Keratinocyte (primary cell): ENCODE data around the gene RERE. TPM values are rescaled to one million over a fixed set of nuclear protein-coding genes. Genes with fewer than 3 reads are reported as not detected.

Source experiments
- DNase-seq: peaks from one replicate; pipeline ENCODE4 v3.0.0-alpha.2; 2011; ENCODE audit warnings: low read depth, missing footprints, low spot score
- FAIRE-seq: peaks from 2 replicates; lab custom pipeline; 2011; peaks lifted over from hg19 to GRCh38; lab: Jason Lieb, UNC
- H2AFZ ChIP-seq: 2 replicates; pipeline ENCODE4 v1.6.0; 2012; ENCODE audit warnings: low read length, control low read depth, inconsistent platforms; ENCODE audit not compliant: control insufficient read depth
- H3K27ac ChIP-seq: 2 replicates; pipeline ENCODE4 v1.5.1; 2011; ENCODE audit warnings: low read length; ENCODE audit not compliant: control insufficient read depth, insufficient read depth
- H3K27me3 ChIP-seq: 3 replicates; pipeline ENCODE4 v1.6.0; 2011; ENCODE audit warnings: low read length; ENCODE audit not compliant: control insufficient read depth, insufficient read depth; ENCODE audit errors: extremely low read depth
- H3K36me3 ChIP-seq, 2 experiments: 2 replicates in 1 of 2; 3 replicates in 1 of 2; pipeline ENCODE4 v1.5.1; 2011; ENCODE audit warnings: low read length in 2 of 2, mild to moderate bottlenecking in 1 of 2; ENCODE audit not compliant: control insufficient read depth in 2 of 2, insufficient read depth in 2 of 2; ENCODE audit errors: extremely low read depth in 1 of 2
- H3K4me1 ChIP-seq: 3 replicates; pipeline ENCODE4 v1.5.1; 2011; ENCODE audit warnings: low read length; ENCODE audit not compliant: control insufficient read depth, insufficient read depth; ENCODE audit errors: extremely low read depth
- H3K4me2 ChIP-seq: 3 replicates; pipeline ENCODE4 v1.6.0; 2011; ENCODE audit warnings: low read depth, low read length; ENCODE audit not compliant: control insufficient read depth, insufficient read depth; ENCODE audit errors: extremely low read depth
- H3K4me3 ChIP-seq, 3 experiments: fragments of 200-600 bp in 1 of 3; sonication (generic) in 1 of 3; 2 replicates in 2 of 3; 3 replicates in 1 of 3; pipeline ENCODE4 v1.5.1; 2011 to 2016; ENCODE audit warnings: low read length in 3 of 3, mild to moderate bottlenecking in 3 of 3, control low read depth in 2 of 3, inconsistent platforms in 1 of 3, low read depth in 1 of 3, mixed read lengths in 1 of 3, mixed run types in 1 of 3, moderate library complexity in 1 of 3; ENCODE audit not compliant: control insufficient read depth in 2 of 3, insufficient read depth in 2 of 3; ENCODE audit errors: extremely low read depth in 1 of 3
- H3K79me2 ChIP-seq: 2 replicates; pipeline ENCODE4 v1.6.0; 2012; ENCODE audit warnings: low read length; ENCODE audit not compliant: control insufficient read depth, insufficient read depth
- H3K9ac ChIP-seq: 3 replicates; pipeline ENCODE4 v1.6.0; 2011; ENCODE audit warnings: low read length; ENCODE audit not compliant: control insufficient read depth, insufficient read depth; ENCODE audit errors: extremely low read depth
- H3K9me1 ChIP-seq: 3 replicates; pipeline ENCODE4 v1.6.0; 2011; ENCODE audit warnings: low read length; ENCODE audit not compliant: control insufficient read depth, insufficient read depth; ENCODE audit errors: extremely low read depth
- H3K9me3 ChIP-seq: 2 replicates; pipeline ENCODE4 v1.5.1; 2012; ENCODE audit warnings: low read depth, low read length; ENCODE audit not compliant: control insufficient read depth
- H4K20me1 ChIP-seq: 3 replicates; pipeline ENCODE4 v1.6.0; 2011; ENCODE audit warnings: low read length; ENCODE audit not compliant: control insufficient read depth, insufficient read depth; ENCODE audit errors: extremely low read depth
- EZH2 ChIP-seq: IDR thresholded peaks from one replicate; pipeline ENCODE4 v1.6.1; 2012; ENCODE audit warnings: inconsistent platforms, mild to moderate bottlenecking, low read length, moderate library complexity
- dilution Hi-C: fragments of 300-500 bp; cut with MboI; formaldehyde crosslinking; loops from one replicate; pipeline ENCODE4 v1.7.0; 2020; ENCODE audit warnings: low sequenced_read_pairs; ENCODE audit not compliant: extremely low pct_ligation_motif_present
- polyA plus RNA-seq, 5 experiments: library from polyadenylated mRNA; depleted of rRNA in 3 of 5; stranded (reverse) in 3 of 5; stranded (forward) in 1 of 5; unstranded in 1 of 5; fragments of >200 nt; gene quantifications; 1 replicate in 1 of 5; 2 replicates in 3 of 5; 3 replicates in 1 of 5; pipeline versions ENCODE4 v1.2.1 to v1.2.3, GENCODE V29; 2011 to 2012; ENCODE audit warnings: missing spikeins in 2 of 5, low read depth in 1 of 5, low replicate concordance in 1 of 5
- TF ChIP-seq, protein P1 (sequence below), 3 experiments: IDR thresholded peaks in 1 of 3; conservative IDR thresholded peaks in 1 of 3; optimal IDR thresholded peaks in 1 of 3; 2 replicates in 2 of 3; 3 replicates in 1 of 3; pipeline versions ENCODE3 to v1.5.1; 2011; ENCODE audit warnings: low read length in 3 of 3, mild to moderate bottlenecking in 3 of 3, moderate library complexity in 2 of 3, control low read depth in 1 of 3, inconsistent platforms in 1 of 3; ENCODE audit not compliant: insufficient read depth in 2 of 3; ENCODE audit errors: extremely low read depth in 1 of 3

Gene RERE
- polyA plus RNA-seq, 1 donor (not counting 4 experiments of a cell fraction or from before 2014, with no cell fraction given): 3.8 TPM

GRCh38 chr1:8678673-8679394 is 138.6 kb downstream of the RERE start:
- H3K9me3 ChIP-seq: no peaks in the 10 kb centered on the region
- dilution Hi-C loops: no loop called here
- H3K4me1 ChIP-seq: peaks cover 21% of the 10 kb centered on the region
- TF ChIP-seq, protein P1, sequence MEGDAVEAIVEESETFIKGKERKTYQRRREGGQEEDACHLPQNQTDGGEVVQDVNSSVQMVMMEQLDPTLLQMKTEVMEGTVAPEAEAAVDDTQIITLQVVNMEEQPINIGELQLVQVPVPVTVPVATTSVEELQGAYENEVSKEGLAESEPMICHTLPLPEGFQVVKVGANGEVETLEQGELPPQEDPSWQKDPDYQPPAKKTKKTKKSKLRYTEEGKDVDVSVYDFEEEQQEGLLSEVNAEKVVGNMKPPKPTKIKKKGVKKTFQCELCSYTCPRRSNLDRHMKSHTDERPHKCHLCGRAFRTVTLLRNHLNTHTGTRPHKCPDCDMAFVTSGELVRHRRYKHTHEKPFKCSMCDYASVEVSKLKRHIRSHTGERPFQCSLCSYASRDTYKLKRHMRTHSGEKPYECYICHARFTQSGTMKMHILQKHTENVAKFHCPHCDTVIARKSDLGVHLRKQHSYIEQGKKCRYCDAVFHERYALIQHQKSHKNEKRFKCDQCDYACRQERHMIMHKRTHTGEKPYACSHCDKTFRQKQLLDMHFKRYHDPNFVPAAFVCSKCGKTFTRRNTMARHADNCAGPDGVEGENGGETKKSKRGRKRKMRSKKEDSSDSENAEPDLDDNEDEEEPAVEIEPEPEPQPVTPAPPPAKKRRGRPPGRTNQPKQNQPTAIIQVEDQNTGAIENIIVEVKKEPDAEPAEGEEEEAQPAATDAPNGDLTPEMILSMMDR (optimal IDR thresholded peaks at IDR 0.05 in 1 of 3, IDR thresholded peaks at IDR 0.05 in 1 of 3, conservative IDR thresholded peaks at IDR 0.05 in 1 of 3; ENCODE audit: extremely low read depth in 1 of 3, insufficient read depth in 2 of 3, low read length in 3 of 3): no peak
- no peak for TF ChIP-seq EZH2
- no peaks in the 10 kb centered on the region for H3K9me1 ChIP-seq
- H3K36me3 ChIP-seq: no peaks in the 10 kb centered on the region
- H4K20me1 ChIP-seq: no peaks in the 10 kb centered on the region
- no peaks in the 10 kb centered on the region for H3K27me3 ChIP-seq
- H3K4me2 ChIP-seq: no peak overlapping the region
- H3K27ac ChIP-seq: no peak overlapping the region
- H2AFZ ChIP-seq: no peak overlapping the region
- peaks cover 15% of the 10 kb centered on the region for H3K79me2 ChIP-seq
- DNase-seq (no peak), FAIRE-seq (no peak)
- H3K9ac ChIP-seq: no peak overlapping the region
- no peak overlapping the region for H3K4me3 ChIP-seq

- Histone ChIP-seq H3K27ac (no peak overlapping the region), H3K36me3 (no peaks in the 10 kb centered on the region), H4K20me1 (no peaks in the 10 kb centered on the region), H3K4me2 (no peak overlapping the region), H3K79me2 (peaks cover 17% of the 10 kb centered on the region), H3K4me3 (no peak overlapping the region), H3K9me3 (no peaks in the 10 kb centered on the region), H3K4me1 (peaks cover 18% of the 10 kb centered on the region), H3K9ac (no peak overlapping the region), H3K9me1 (no peaks in the 10 kb centered on the region), H3K27me3 (no peaks in the 10 kb centered on the region), H2AFZ (no peak overlapping the region)
- TF ChIP-seq EZH2: no peak
- TF ChIP-seq, protein P1 (optimal IDR thresholded peaks at IDR 0.05 in 1 of 3, IDR thresholded peaks at IDR 0.05 in 1 of 3, conservative IDR thresholded peaks at IDR 0.05 in 1 of 3; ENCODE audit: extremely low read depth in 1 of 3, insufficient read depth in 2 of 3, low read length in 3 of 3): no peak
- DNase-seq: no peak
- dilution Hi-C loops: no loop called here
- FAIRE-seq: no peak
Observed at GRCh38 chr1:8677782-8678181, 139.7 kb downstream of the RERE start.
